Left lung (tissue), 10 donors: ENCODE measurements around the gene OTUB2. TPM values are rescaled to one million over a fixed set of nuclear protein-coding genes. Genes with fewer than 3 reads are reported as not detected.

ENCODE experiments used
- ATAC-seq: fragments of 200-7000 bp; cut with Tn5 transposase; one replicate; pipeline ENCODE4 v1.9.1; 2020; ENCODE audit warnings: moderate library complexity
- DNase-seq, 4 donors: peaks; one replicate each; pipeline ENCODE4 v3.0.0-alpha.2; 2013 to 2020
- H3K27ac ChIP-seq, 2 donors: fragments of 200-600 bp; sonication (generic) in 1 of 2; one replicate each; pipeline versions ENCODE4 v1.5.0 to v1.8.0; 2020 to 2021
- H3K27me3 ChIP-seq, 2 donors: fragments of 200-600 bp; sonication (generic) in 1 of 2; one replicate each; pipeline versions ENCODE4 v1.5.0 to v1.8.0; 2020 to 2021
- H3K36me3 ChIP-seq, 2 donors: fragments of 200-600 bp; sonication (generic) in 1 of 2; one replicate each; pipeline versions ENCODE4 v1.5.0 to v1.8.0; 2020 to 2021
- H3K4me1 ChIP-seq, 2 donors: fragments of 200-600 bp; one replicate each; pipeline ENCODE4 v1.8.0; 2021
- H3K4me3 ChIP-seq, 2 donors: fragments of 200-600 bp; sonication (generic) in 1 of 2; one replicate each; pipeline versions ENCODE4 v1.5.0 to v1.8.0; 2020 to 2021; ENCODE audit warnings: mild to moderate bottlenecking in 1 of 2
- H3K9me3 ChIP-seq, 2 donors: fragments of 200-600 bp; sonication (generic) in 1 of 2; one replicate each; pipeline versions ENCODE4 v1.5.0 to v1.8.0; 2020 to 2021
- intact Hi-C, 2 donors: fragments of 100-400 bp; cut with DNase I; formaldehyde crosslinking; loops; one replicate each; pipeline versions ENCODE4 v1.11.2 to v1.14.2; 2022
- polyA plus RNA-seq, 6 donors: library from polyadenylated mRNA; unstranded; fragments of 120-200 nt; gene quantifications; one replicate each; pipeline ENCODE4 v1.2.1, GENCODE V29; 2013; ENCODE audit not compliant: insufficient read length in 6 of 6
- total RNA-seq, 2 donors: library from RNA; stranded (reverse); fragmentation: NEBNext Ultra II Directional; extraction: Animal tissue kit (Norgen Biotek cat#: 25700); gene quantifications; one replicate each; pipeline ENCODE4 v1.2.1, GENCODE V29; 2021
- TF ChIP-seq, protein P1 (sequence below), 2 donors: fragments of 200-600 bp; sonication (generic) in 1 of 2; IDR thresholded peaks; one replicate each; pipeline versions ENCODE4 v1.5.0 to v1.8.0; 2021; ENCODE audit warnings: antibody characterized with exemption in 2 of 2
- donor health status: DM: no; HTN: yes; CAD: no.
- donor health status: DM: no; HTN: no; CAD: no.

Gene OTUB2
- total and polyA plus RNA-seq, 8 donors = 1.2 to 5.4 (median 3.9) TPM

DNA sequence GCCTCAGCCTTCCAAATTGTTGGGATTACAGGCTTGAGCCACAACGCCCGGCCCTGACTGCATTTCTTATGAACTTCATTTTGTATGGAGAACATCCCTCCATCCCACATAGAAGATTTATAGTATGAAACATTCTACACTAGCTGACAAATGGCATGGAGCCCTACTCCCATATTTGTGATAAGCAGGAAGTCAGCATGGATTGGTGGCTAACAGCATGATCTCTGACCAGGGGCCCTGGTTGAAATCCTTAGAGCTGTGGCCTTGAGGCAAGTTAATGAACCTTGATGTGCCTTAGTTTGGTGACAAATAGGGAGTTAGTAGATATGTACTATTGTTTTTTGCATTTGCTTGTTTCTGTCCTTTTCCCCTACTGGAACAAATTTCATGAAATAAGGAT, 67.3 kb downstream of the OTUB2 start:
- Histone ChIP-seq H3K4me1 (no peaks in the 10 kb centered on the region), H3K27me3 (no peaks in the 10 kb centered on the region), H3K36me3 (peaks cover 0 to 14% of the 10 kb centered on the region in 2 donors), H3K27ac (no peak overlapping the region), H3K4me3 (no peak overlapping the region), H3K9me3 (no peaks in the 10 kb centered on the region)
- TF ChIP-seq, protein P1, sequence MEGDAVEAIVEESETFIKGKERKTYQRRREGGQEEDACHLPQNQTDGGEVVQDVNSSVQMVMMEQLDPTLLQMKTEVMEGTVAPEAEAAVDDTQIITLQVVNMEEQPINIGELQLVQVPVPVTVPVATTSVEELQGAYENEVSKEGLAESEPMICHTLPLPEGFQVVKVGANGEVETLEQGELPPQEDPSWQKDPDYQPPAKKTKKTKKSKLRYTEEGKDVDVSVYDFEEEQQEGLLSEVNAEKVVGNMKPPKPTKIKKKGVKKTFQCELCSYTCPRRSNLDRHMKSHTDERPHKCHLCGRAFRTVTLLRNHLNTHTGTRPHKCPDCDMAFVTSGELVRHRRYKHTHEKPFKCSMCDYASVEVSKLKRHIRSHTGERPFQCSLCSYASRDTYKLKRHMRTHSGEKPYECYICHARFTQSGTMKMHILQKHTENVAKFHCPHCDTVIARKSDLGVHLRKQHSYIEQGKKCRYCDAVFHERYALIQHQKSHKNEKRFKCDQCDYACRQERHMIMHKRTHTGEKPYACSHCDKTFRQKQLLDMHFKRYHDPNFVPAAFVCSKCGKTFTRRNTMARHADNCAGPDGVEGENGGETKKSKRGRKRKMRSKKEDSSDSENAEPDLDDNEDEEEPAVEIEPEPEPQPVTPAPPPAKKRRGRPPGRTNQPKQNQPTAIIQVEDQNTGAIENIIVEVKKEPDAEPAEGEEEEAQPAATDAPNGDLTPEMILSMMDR (IDR thresholded peaks at IDR 0.05) = no peak
- DNase-seq (no peak), ATAC-seq (no peak)
- intact Hi-C loops = no loop called here

DNA sequence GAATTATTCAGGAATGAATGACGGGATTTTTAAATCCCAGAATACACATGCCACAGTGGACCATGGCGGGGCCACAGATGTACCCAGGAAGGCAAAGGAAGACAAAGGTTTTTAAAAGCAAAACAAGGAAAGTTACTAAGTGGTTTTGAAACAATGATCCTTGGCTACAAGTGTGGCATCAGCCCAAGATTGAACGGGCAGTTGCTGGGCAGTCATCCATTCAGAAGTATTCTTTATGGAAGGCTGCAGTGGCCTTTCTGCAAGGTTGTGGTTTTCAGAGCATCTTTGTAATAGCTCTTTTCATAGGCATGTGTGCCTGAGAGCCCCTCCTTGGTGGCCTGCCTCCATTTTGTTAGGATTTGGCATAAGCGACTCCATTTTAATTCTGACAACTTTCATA, 71.0 kb downstream of the OTUB2 start:
- ATAC-seq (no peak), DNase-seq (no peak)
- Histone ChIP-seq H3K36me3 (peaks cover 0 to 14% of the 10 kb centered on the region in 2 donors), H3K9me3 (no peaks in the 10 kb centered on the region), H3K4me1 (no peaks in the 10 kb centered on the region), H3K27ac (no peak overlapping the region), H3K4me3 (no peak overlapping the region), H3K27me3 (no peaks in the 10 kb centered on the region)
- intact Hi-C loops = no loop called here
- TF ChIP-seq, protein P1 (IDR thresholded peaks at IDR 0.05) = no peak

Other genes starting within 250 kb of the OTUB2 start
- gene PRIMA1, start 237.9 kb upstream of the OTUB2 start, total RNA-seq = under 1 TPM; 0.15 to 0.47 TPM
- 1 to 10 TPM in 1 of 6 donors, under 1 TPM in 5; 0.26 to 1.3 (median 0.86) TPM for gene PRIMA1, start 237.9 kb upstream of the OTUB2 start, polyA plus RNA-seq
- gene FAM181A, start 99.0 kb upstream of the OTUB2 start, total RNA-seq = 1 to 10 TPM in 1 of 2 donors, not detected in 1; 1.1 TPM
- gene FAM181A, start 99.0 kb upstream of the OTUB2 start, polyA plus RNA-seq = under 1 TPM in 5 of 6 donors, not detected in 1; 0.10 to 0.47 (median 0.26) TPM
- 1 to 10 TPM; 1.4 to 3.2 TPM for gene ASB2, start 49.8 kb upstream of the OTUB2 start, total RNA-seq
- gene ASB2, start 49.8 kb upstream of the OTUB2 start, polyA plus RNA-seq = 1 to 10 TPM in 5 of 6 donors, under 1 TPM in 1; 0.81 to 2.5 (median 1.6) TPM
- gene CCDC197, start 29.0 kb upstream of the OTUB2 start, total RNA-seq = not detected
- gene CCDC197, start 29.0 kb upstream of the OTUB2 start, polyA plus RNA-seq = not detected
- 100 to 1,000 TPM; 142 to 148 TPM for gene DDX24, start 54.9 kb downstream of the OTUB2 start, total RNA-seq
- 100 to 1,000 TPM; 127 to 143 (median 136) TPM for gene DDX24, start 54.9 kb downstream of the OTUB2 start, polyA plus RNA-seq
- gene IFI27L1, start 55.0 kb downstream of the OTUB2 start, total RNA-seq = 10 to 100 TPM; 20.3 to 23.8 TPM
- 10 to 100 TPM; 25.8 to 34.3 (median 31.5) TPM for gene IFI27L1, start 55.0 kb downstream of the OTUB2 start, polyA plus RNA-seq
- 100 to 1,000 TPM; 278 to 394 TPM for gene IFI27, start 84.4 kb downstream of the OTUB2 start, total RNA-seq
- 10 to 100 TPM; 11.6 to 29.0 (median 22.6) TPM for gene IFI27, start 84.4 kb downstream of the OTUB2 start, polyA plus RNA-seq
- 10 to 100 TPM; 37.9 to 59.3 TPM for gene IFI27L2, start 103.3 kb downstream of the OTUB2 start, total RNA-seq
- gene IFI27L2, start 103.3 kb downstream of the OTUB2 start, polyA plus RNA-seq = 10 to 100 TPM; 30.7 to 49.0 (median 38.8) TPM
- gene PPP4R4, start 148.0 kb downstream of the OTUB2 start, total RNA-seq = 1 to 10 TPM in 1 of 2 donors, under 1 TPM in 1; 0.52 to 3.7 TPM
- under 1 TPM; 0.43 to 0.86 (median 0.62) TPM for gene PPP4R4, start 148.0 kb downstream of the OTUB2 start, polyA plus RNA-seq